Heart left ventricle (tissue), 16 donors: ENCODE measurements around the gene RBMS1. TPM values are rescaled to one million over a fixed set of nuclear protein-coding genes. Genes with fewer than 3 reads are reported as not detected.

ENCODE experiments used
- ATAC-seq, 4 donors: fragments of 200-7000 bp; cut with Tn5 transposase; one replicate each; pipeline ENCODE4 v1.9.1; 2020 to 2022; ENCODE audit warnings: moderate library complexity in 4 of 4, mild to moderate bottlenecking in 3 of 4, moderate number of reproducible peaks in 1 of 4
- DNase-seq, 5 donors: peaks; one replicate each; pipeline ENCODE4 v3.0.0-alpha.2; 2020
- H3K27ac ChIP-seq, 12 donors: fragments of 200-600 bp; sonication (generic) in 4 of 12; one replicate each; pipeline versions ENCODE4 v1.5.0 to v1.8.0; 2016 to 2022; ENCODE audit warnings: mild to moderate bottlenecking in 2 of 12
- H3K27me3 ChIP-seq, 9 donors: fragments of 200-600 bp; sonication (generic) in 2 of 9; one replicate each; pipeline versions ENCODE4 v1.5.1 to v1.8.0; 2016 to 2022; ENCODE audit warnings: mild to moderate bottlenecking in 3 of 9
- H3K36me3 ChIP-seq, 9 donors: fragments of 200-600 bp; sonication (generic) in 2 of 9; one replicate each; pipeline versions ENCODE4 v1.5.0 to v1.8.0; 2018 to 2022; ENCODE audit warnings: mild to moderate bottlenecking in 2 of 9
- H3K4me1 ChIP-seq, 12 donors: fragments of 200-600 bp; sonication (generic) in 4 of 12; one replicate each; pipeline versions ENCODE4 v1.5.0 to v1.8.0; 2016 to 2022; ENCODE audit warnings: mild to moderate bottlenecking in 3 of 12
- H3K4me3 ChIP-seq, 12 donors: fragments of 200-600 bp; sonication (generic) in 4 of 12; one replicate each; pipeline versions ENCODE4 v1.5.0 to v1.8.0; 2017 to 2022; ENCODE audit warnings: mild to moderate bottlenecking in 9 of 12, moderate library complexity in 4 of 12
- H3K9me3 ChIP-seq, 12 donors: fragments of 200-600 bp; sonication (generic) in 4 of 12; one replicate each; pipeline versions ENCODE4 v1.5.0 to v1.8.0; 2016 to 2022; ENCODE audit warnings: mild to moderate bottlenecking in 1 of 12
- CTCF ChIP-seq, 12 donors: fragments of 200-600 bp; sonication (generic) in 4 of 12; IDR thresholded peaks; one replicate each; pipeline versions ENCODE4 v1.5.0 to v1.8.0; 2018 to 2022; ENCODE audit warnings: antibody characterized with exemption in 12 of 12, mild to moderate bottlenecking in 5 of 12
- POLR2A ChIP-seq, 2 donors: fragments of 450-650 bp; IDR thresholded peaks; one replicate each; pipeline ENCODE4 v1.6.1; 2017; ENCODE audit warnings: antibody characterized with exemption in 2 of 2, mild to moderate bottlenecking in 2 of 2, moderate library complexity in 2 of 2
- WGBS, 4 donors: extraction: QIAGEN DNeasy Blood & Tissue Kit in 2 of 4; methylation state at CpG; one replicate each; pipeline versions ENCODE4 v1.1.5 to v1.1.7; 2013 to 2018; 5-methylcytosine and 5-hydroxymethylcytosine counted together
- intact Hi-C, 10 donors: fragments of 100-400 bp; cut with DNase I; formaldehyde crosslinking; loops; one replicate each; pipeline versions ENCODE4 v1.11.1 to v1.14.2; 2022
- polyA plus RNA-seq, 2 donors: library from polyadenylated mRNA; stranded (reverse); fragments of 200-250 nt; gene quantifications; one replicate each; pipeline ENCODE4 v1.2.3, GENCODE V29; 2013
- total RNA-seq, 9 donors: library from RNA; depleted of rRNA in 2 of 9; stranded (reverse); fragments of >200 nt in 2 of 9; fragmentation: NEBNext Ultra II Directional in 3 of 9; extraction: Animal tissue kit (Norgen Biotek cat#: 25700) in 3 of 9; gene quantifications; one replicate each; pipeline versions ENCODE4 v1.1.0 to v1.2.4, GENCODE V29; 2016 to 2023
- donor health status: ischemic (EF 13 %, LVEDD 7.1; RV severe dilation, severe dysfunction).
- donor health status: healthy with polysubstance abuse.
- donor health status: DM: no; HTN: yes; CAD: no.
- donor health status: DM: no; HTN: no; CAD: no.
- donor health status: ischemic (EF 25% LVEDD 6.9; RV normal size, moderate dysfunction).
- donor health status: ischemic (EF 25% LVEDD 5.7; RV mildly dilated, moderate dysfunction).
- donor health status: healthy.
- donor health status: DM: yes; HTN: yes; CAD: no.
- donor health status: ischemic (EF 35%, LVEDD 5.7; RV mildly dilated, moderate dysfunction).
- donor health status: nonischemic (EF 11% LVEDD 7.7; RV severe dilation, severe dysfunction).
- donor health status: DM: yes; HTN: yes; CAD: no.
- donor health status: PGD.
- donor health status: ischemic (EF 29% LVEDD 5.4; RV normal size, mild dysfunction).
- donor health status: nonischemic (EF 23%, LVEDD 6.1; RV moderate dilation, normal function).

The RBMS1 gene
- total and polyA plus RNA-seq, 11 donors, result 32.4 to 102 (median 52.6) TPM

DNA sequence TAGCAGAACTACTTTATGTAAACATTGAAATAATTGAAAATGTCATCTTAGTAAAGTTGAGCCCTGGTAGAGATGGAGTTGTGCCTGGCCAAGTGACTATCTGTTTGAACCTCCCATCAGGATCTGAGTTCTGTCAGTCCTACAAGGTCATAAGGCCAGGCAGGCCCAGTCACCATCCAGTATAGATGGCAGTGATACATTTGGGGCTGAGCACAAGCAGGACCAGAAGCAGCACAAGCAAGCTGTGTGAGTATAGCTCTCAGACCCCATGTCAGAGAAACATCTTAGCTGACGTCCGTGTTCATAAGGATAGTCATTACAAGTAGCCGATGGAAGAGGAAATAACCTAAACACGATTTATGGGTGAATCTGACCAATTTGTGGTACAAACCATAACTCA, 44.5 kb upstream of the RBMS1 start:
- Histone ChIP-seq H3K27me3 (no peaks in the 10 kb centered on the region), H3K4me1 (peaks cover 0 to 33% (median 7%) of the 10 kb centered on the region in 12 donors), H3K36me3 (no peaks in the 10 kb centered on the region), H3K4me3 (no peak overlapping the region), H3K9me3 (no peaks in the 10 kb centered on the region), H3K27ac (peak overlapping the region in 9 of 12 donors; percentile 42 to 79 (median 73))
- intact Hi-C loops, result no loop called here
- TF ChIP-seq CTCF (IDR thresholded peaks at IDR 0.05) (no peak), POLR2A (IDR thresholded peaks at IDR 0.05) (no peak)
- DNase-seq, result no peak
- WGBS, 4 donors, result 51 to 64% (median 60%) methylated on average over 4 of the region's 4 CpGs
- ATAC-seq, result peak; percentile 39 to 48 (median 40)

GRCh38 chr2:160534996-160535395, 41.4 kb upstream of the RBMS1 start:
- no peak for TF ChIP-seq CTCF (IDR thresholded peaks at IDR 0.05)
- TF ChIP-seq POLR2A (IDR thresholded peaks at IDR 0.05), result no peak
- WGBS, 4 donors, result 93 to 98% (median 95%) methylated on average over 1 of the region's 1 CpG
- intact Hi-C loops, result no loop called here
- H3K36me3 ChIP-seq, result no peaks in the 10 kb centered on the region
- H3K4me1 ChIP-seq, result peaks cover 0 to 36% (median 10%) of the 10 kb centered on the region in 12 donors
- no peak overlapping the region for H3K27ac ChIP-seq
- no peaks in the 10 kb centered on the region for H3K9me3 ChIP-seq
- no peak overlapping the region for H3K4me3 ChIP-seq
- ATAC-seq, result no peak
- H3K27me3 ChIP-seq, result no peaks in the 10 kb centered on the region
- DNase-seq, result no peak

- Histone ChIP-seq H3K9me3 (no peaks in the 10 kb centered on the region), H3K27ac (peak overlapping the region in 1 of 12 donors; percentile 58), H3K4me1 (peaks cover 0 to 36% (median 10%) of the 10 kb centered on the region in 12 donors), H3K36me3 (no peaks in the 10 kb centered on the region), H3K27me3 (no peaks in the 10 kb centered on the region), H3K4me3 (no peak overlapping the region)
- no peak for DNase-seq
- no peak for ATAC-seq
- TF ChIP-seq CTCF (IDR thresholded peaks at IDR 0.05) (no peak), POLR2A (IDR thresholded peaks at IDR 0.05) (no peak)
- intact Hi-C loops, result no loop called here
Observed at GRCh38 chr2:160534249-160534648, 40.6 kb upstream of the RBMS1 start.

GRCh38 chr2:160533482-160533881, 39.9 kb upstream of the RBMS1 start:
- intact Hi-C loops, result no loop called here
- Histone ChIP-seq H3K4me1 (peaks cover 0 to 29% (median 8%) of the 10 kb centered on the region in 12 donors), H3K27me3 (no peaks in the 10 kb centered on the region), H3K36me3 (no peaks in the 10 kb centered on the region), H3K9me3 (no peaks in the 10 kb centered on the region), H3K27ac (peak overlapping the region in 9 of 12 donors; percentile 2 to 63 (median 43)), H3K4me3 (no peak overlapping the region)
- DNase-seq (peak in 2 of 5 donors; percentile 18 to 26), ATAC-seq (peak in 3 of 4 donors; percentile 64 to 76 (median 74))
- 30 to 51% (median 40%) methylated on average over 2 of the region's 2 CpGs for WGBS, 4 donors
- TF ChIP-seq POLR2A (IDR thresholded peaks at IDR 0.05) (no peak), CTCF (IDR thresholded peaks at IDR 0.05) (peak in 1 of 12 donors; percentile 6)
